H9 (cell line): Measurements from ENCODE around the gene OR4D1. TPM values are rescaled to one million over a fixed set of nuclear protein-coding genes. Genes with fewer than 3 reads are reported as not detected.

Experiments used
- DNase-seq: peaks from one replicate; pipeline ENCODE4 v3.0.0-alpha.2; 2017
- H2AFZ ChIP-seq: one replicate; pipeline ENCODE4 v1.6.1; 2013; ENCODE audit warnings: mild to moderate bottlenecking, low read length, control low read depth, moderate library complexity
- H2AK5ac ChIP-seq: 2 replicates; pipeline ENCODE4 v1.6.1; 2013; ENCODE audit warnings: low read length, control low read depth, mixed read lengths; ENCODE audit not compliant: insufficient read length
- H2BK120ac ChIP-seq: one replicate; pipeline ENCODE4 v1.6.1; 2013; ENCODE audit warnings: low read depth, mild to moderate bottlenecking, low read length, control low read depth, inconsistent platforms; ENCODE audit not compliant: poor library complexity, severe bottlenecking
- H2BK12ac ChIP-seq: 2 replicates; pipeline ENCODE4 v1.6.1; 2013; ENCODE audit warnings: low read length, control low read depth, mixed read lengths, low read depth; ENCODE audit not compliant: insufficient read length
- H2BK15ac ChIP-seq: 2 replicates; pipeline ENCODE4 v1.6.1; 2013; ENCODE audit warnings: low read depth, low read length, control low read depth
- H2BK20ac ChIP-seq: one replicate; pipeline ENCODE4 v1.6.1; 2013; ENCODE audit warnings: low read depth, mild to moderate bottlenecking, low read length, control low read depth, inconsistent platforms; ENCODE audit not compliant: poor library complexity, severe bottlenecking
- H2BK5ac ChIP-seq: 2 replicates; pipeline ENCODE4 v1.6.1; 2013; ENCODE audit warnings: low read length, control low read depth, mixed read lengths; ENCODE audit not compliant: insufficient read length
- H3K14ac ChIP-seq: 2 replicates; pipeline ENCODE4 v1.6.1; 2013; ENCODE audit warnings: low read length, control low read depth; ENCODE audit not compliant: insufficient read depth
- H3K18ac ChIP-seq: 2 replicates; pipeline ENCODE4 v1.6.1; 2013; ENCODE audit warnings: low read depth, mild to moderate bottlenecking, mixed read lengths, low read length, control low read depth; ENCODE audit not compliant: insufficient read length
- H3K23ac ChIP-seq: 2 replicates; pipeline ENCODE4 v1.6.1; 2013; ENCODE audit warnings: low read length, control low read depth, mixed read lengths, low read depth; ENCODE audit not compliant: insufficient read length
- H3K23me2 ChIP-seq: 2 replicates; pipeline ENCODE4 v1.6.1; 2013; ENCODE audit warnings: low read depth, mild to moderate bottlenecking, mixed read lengths, low read length, control low read depth; ENCODE audit not compliant: insufficient read length, poor library complexity, severe bottlenecking
- H3K27ac ChIP-seq: 2 replicates; pipeline ENCODE4 v1.5.1; 2013; ENCODE audit warnings: low read length, control low read depth, mixed read lengths, low read depth; ENCODE audit not compliant: insufficient read length
- H3K27me3 ChIP-seq: 2 replicates; pipeline ENCODE4 v1.6.1; 2013; ENCODE audit warnings: low read length, control low read depth, inconsistent platforms; ENCODE audit not compliant: insufficient read depth
- H3K4ac ChIP-seq: 2 replicates; pipeline ENCODE4 v1.6.1; 2013; ENCODE audit warnings: low read depth, mild to moderate bottlenecking, control low read depth, inconsistent platforms, low read length, moderate library complexity
- H3K4me1 ChIP-seq: 2 replicates; pipeline ENCODE4 v1.6.1; 2013; ENCODE audit warnings: low read length, control low read depth, inconsistent platforms; ENCODE audit not compliant: insufficient read depth
- H3K4me2 ChIP-seq: 2 replicates; pipeline ENCODE4 v1.6.1; 2013; ENCODE audit warnings: low read length, control low read depth, mixed read lengths; ENCODE audit not compliant: insufficient read length, insufficient read depth
- H3K56ac ChIP-seq: 2 replicates; pipeline ENCODE4 v1.6.1; 2013; ENCODE audit warnings: low read depth, mild to moderate bottlenecking, mixed read lengths, low read length, control low read depth; ENCODE audit not compliant: insufficient read length
- H3K79me1 ChIP-seq: 2 replicates; pipeline ENCODE4 v1.6.1; 2013; ENCODE audit warnings: low read depth, mild to moderate bottlenecking, moderate library complexity, low read length, control low read depth, inconsistent platforms; ENCODE audit not compliant: insufficient read depth, poor library complexity, severe bottlenecking
- H3K79me2 ChIP-seq: 2 replicates; pipeline ENCODE4 v1.6.1; 2013; ENCODE audit warnings: low read length, control low read depth, inconsistent platforms; ENCODE audit not compliant: insufficient read depth
- H3K9ac ChIP-seq: 2 replicates; pipeline ENCODE4 v1.6.1; 2013; ENCODE audit warnings: low read length, control low read depth, mixed read lengths; ENCODE audit not compliant: insufficient read length; ENCODE audit errors: extremely low read depth
- H3K9me3 ChIP-seq: one replicate; pipeline ENCODE4 v1.6.1; 2013; ENCODE audit warnings: low read depth, low read length, inconsistent platforms; ENCODE audit not compliant: control insufficient read depth
- H3T11ph ChIP-seq: one replicate; pipeline ENCODE4 v1.6.1; 2013; ENCODE audit warnings: mild to moderate bottlenecking, low read length, control low read depth, inconsistent platforms
- H4K20me1 ChIP-seq: one replicate; pipeline ENCODE4 v1.6.1; 2013; ENCODE audit not compliant: control insufficient read depth, insufficient read length, insufficient read depth
- H4K5ac ChIP-seq: 2 replicates; pipeline ENCODE4 v1.6.1; 2013; ENCODE audit warnings: low read depth, mild to moderate bottlenecking, mixed read lengths, low read length, control low read depth; ENCODE audit not compliant: insufficient read length
- H4K8ac ChIP-seq: replicated peaks from 2 replicates; pipeline ENCODE4 v1.6.1; 2013; ENCODE audit warnings: low read length, control low read depth, mixed read lengths, low read depth; ENCODE audit not compliant: insufficient read length
- H4K91ac ChIP-seq: 2 replicates; pipeline ENCODE4 v1.6.1; 2013; ENCODE audit warnings: low read depth, mild to moderate bottlenecking, moderate library complexity, mixed read lengths, low read length, control low read depth; ENCODE audit not compliant: insufficient read length
- H3K27ac Mint-ChIP-seq, 3 experiments: 2 replicates in 2 of 3; 3 replicates in 1 of 3; pipeline ENCODE4 v1.8.0; 2020 to 2021; ENCODE audit warnings: mixed read lengths in 3 of 3, mild to moderate bottlenecking in 1 of 3, moderate library complexity in 1 of 3
- H3K27me3 Mint-ChIP-seq: 2 replicates; pipeline ENCODE4 v1.8.0; 2021; ENCODE audit warnings: low read depth, mild to moderate bottlenecking, moderate library complexity, mixed read lengths
- H3K36me3 Mint-ChIP-seq, 3 experiments: 2 replicates in 2 of 3; 3 replicates in 1 of 3; pipeline ENCODE4 v1.8.0; 2020 to 2021; ENCODE audit warnings: low read depth in 3 of 3, mixed read lengths in 3 of 3; ENCODE audit not compliant: insufficient read depth in 1 of 3
- H3K4me1 Mint-ChIP-seq, 2 experiments: 2 replicates each; pipeline ENCODE4 v1.8.0; 2020; ENCODE audit warnings: mixed read lengths in 2 of 2
- H3K4me3 Mint-ChIP-seq, 2 experiments: 2 replicates in 1 of 2; 3 replicates in 1 of 2; pipeline ENCODE4 v1.8.0; 2020 to 2021; ENCODE audit warnings: mild to moderate bottlenecking in 2 of 2, mixed read lengths in 2 of 2, moderate library complexity in 1 of 2
- H3K9me3 Mint-ChIP-seq, 2 experiments: 2 replicates in 1 of 2; 3 replicates in 1 of 2; pipeline ENCODE4 v1.8.0; 2020; ENCODE audit warnings: mild to moderate bottlenecking in 2 of 2, mixed read lengths in 2 of 2, moderate library complexity in 1 of 2
- WGBS: extraction: QIAGEN DNeasy Blood & Tissue Kit; methylation state at CpG from one replicate; pipeline ENCODE4 v1.1.7; 2013; ENCODE audit warnings: missing lambda C conversion rate, low lambda C conversion rate, mixed read lengths; ENCODE audit not compliant: insufficient read length; ENCODE audit errors: extremely low coverage; 5-methylcytosine and 5-hydroxymethylcytosine counted together
- total RNA-seq: library from RNA; stranded (reverse); gene quantifications from 2 replicates; pipeline ENCODE4 v1.2.1, GENCODE V29; 2021
- TF ChIP-seq, protein P1 (sequence below): fragments of 200-600 bp; sonication (generic); conservative IDR thresholded peaks from 3 replicates; pipeline ENCODE4 v1.8.0; 2021; ENCODE audit warnings: antibody characterized with exemption, mild to moderate bottlenecking

The OR4D1 gene
- total RNA-seq, 1 experiment from 2014 or later: 0.11 TPM

DNA sequence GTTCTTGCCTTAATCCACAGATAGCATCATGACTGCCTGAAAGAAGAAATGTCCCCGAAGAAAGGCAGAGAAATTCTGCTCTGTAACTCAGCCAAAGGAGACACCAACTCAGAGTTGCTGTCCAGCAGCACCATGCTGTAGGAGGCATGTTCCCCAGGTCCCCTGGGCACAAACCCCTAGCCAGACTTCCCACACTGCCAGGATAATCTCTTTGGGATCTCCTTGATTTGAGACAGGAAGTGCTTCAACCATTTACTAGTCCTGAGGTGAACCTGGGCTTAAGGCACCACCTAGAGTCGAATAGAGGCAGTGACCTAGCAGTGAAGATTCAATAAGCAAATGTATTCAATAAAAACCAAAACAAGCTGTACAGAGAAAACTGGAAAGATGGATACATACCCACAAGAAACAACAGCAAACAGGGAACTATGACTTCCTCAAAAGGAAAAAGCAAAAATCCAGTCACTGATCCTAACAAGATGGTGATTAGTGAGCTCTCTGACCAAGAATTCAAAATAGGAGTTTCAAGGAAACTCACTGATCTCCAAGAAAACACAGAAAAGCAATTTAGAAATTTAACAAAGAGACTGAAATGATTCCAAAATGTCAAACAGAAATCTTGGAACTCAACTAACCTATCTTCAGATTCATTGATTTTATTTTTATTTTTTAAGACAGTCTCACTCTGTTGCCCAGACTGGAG is 24.3 kb downstream of the OR4D1 start:
- H3K4me1 ChIP-seq: no peaks in the 10 kb centered on the region
- no peak overlapping the region for H3K14ac ChIP-seq
- no peak overlapping the region for H2BK120ac ChIP-seq
- no peak overlapping the region for H3K27ac ChIP-seq
- H3K23ac ChIP-seq: no peak overlapping the region
- no peak overlapping the region for H3K4me3 Mint-ChIP-seq
- no peak overlapping the region for H2AK5ac ChIP-seq
- H4K20me1 ChIP-seq: no peaks in the 10 kb centered on the region
- no peak overlapping the region for H4K5ac ChIP-seq
- H3K36me3 Mint-ChIP-seq: no peaks in the 10 kb centered on the region
- no CpG with 5 or more reads among the region's 2 CpGs for WGBS
- no peak overlapping the region for H3K56ac ChIP-seq
- H3K9ac ChIP-seq: no peak overlapping the region
- DNase-seq: peak; percentile 85
- no peaks in the 10 kb centered on the region for H3K9me3 ChIP-seq
- peaks cover 0 to 3% of the 10 kb centered on the region in 2 experiments; a peak in 1 of 5 replicates for H3K9me3 Mint-ChIP-seq
- no peak overlapping the region for H3K4me2 ChIP-seq
- H2AFZ ChIP-seq: no peak overlapping the region
- peaks cover 53% of the 10 kb centered on the region for H3K27me3 Mint-ChIP-seq
- no peak overlapping the region for H4K91ac ChIP-seq
- no peaks in the 10 kb centered on the region for H3K27me3 ChIP-seq
- H3K79me1 ChIP-seq: no peaks in the 10 kb centered on the region
- no peak overlapping the region for H2BK5ac ChIP-seq
- TF ChIP-seq, protein P1, sequence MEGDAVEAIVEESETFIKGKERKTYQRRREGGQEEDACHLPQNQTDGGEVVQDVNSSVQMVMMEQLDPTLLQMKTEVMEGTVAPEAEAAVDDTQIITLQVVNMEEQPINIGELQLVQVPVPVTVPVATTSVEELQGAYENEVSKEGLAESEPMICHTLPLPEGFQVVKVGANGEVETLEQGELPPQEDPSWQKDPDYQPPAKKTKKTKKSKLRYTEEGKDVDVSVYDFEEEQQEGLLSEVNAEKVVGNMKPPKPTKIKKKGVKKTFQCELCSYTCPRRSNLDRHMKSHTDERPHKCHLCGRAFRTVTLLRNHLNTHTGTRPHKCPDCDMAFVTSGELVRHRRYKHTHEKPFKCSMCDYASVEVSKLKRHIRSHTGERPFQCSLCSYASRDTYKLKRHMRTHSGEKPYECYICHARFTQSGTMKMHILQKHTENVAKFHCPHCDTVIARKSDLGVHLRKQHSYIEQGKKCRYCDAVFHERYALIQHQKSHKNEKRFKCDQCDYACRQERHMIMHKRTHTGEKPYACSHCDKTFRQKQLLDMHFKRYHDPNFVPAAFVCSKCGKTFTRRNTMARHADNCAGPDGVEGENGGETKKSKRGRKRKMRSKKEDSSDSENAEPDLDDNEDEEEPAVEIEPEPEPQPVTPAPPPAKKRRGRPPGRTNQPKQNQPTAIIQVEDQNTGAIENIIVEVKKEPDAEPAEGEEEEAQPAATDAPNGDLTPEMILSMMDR: peak; percentile 78
- no peak overlapping the region for H3K4ac ChIP-seq
- no peak overlapping the region for H2BK12ac ChIP-seq
- H3K27ac Mint-ChIP-seq: no peak overlapping the region
- H3K18ac ChIP-seq: no peak overlapping the region
- H3K79me2 ChIP-seq: no peaks in the 10 kb centered on the region
- H3K23me2 ChIP-seq: no peaks in the 10 kb centered on the region
- no peak overlapping the region for H4K8ac ChIP-seq
- 0 out of 4 replicates have a peak, but pooled peaks cover 0 to 3% of the 10 kb centered on the region in 2 experiments for H3K4me1 Mint-ChIP-seq
- no peak overlapping the region for H2BK15ac ChIP-seq
- H2BK20ac ChIP-seq: no peak overlapping the region
- no peak overlapping the region for H3T11ph ChIP-seq
